ENCODE measurements around the gene KCNK4.

KCNK4 gene

GRCh38 chr11:64331569-64332371 is 40.7 kb downstream of the KCNK4 start:
- no peak for DNase-seq

- no peak for DNase-seq
Measured at GRCh38 chr11:64333556-64333955, 42.5 kb downstream of the KCNK4 start.

- DNase-seq = peak in 1 of 2 experiments; percentile 35
Measured at GRCh38 chr11:64334764-64335735, 43.9 kb downstream of the KCNK4 start.

GRCh38 chr11:64337538-64338249 is 46.6 kb downstream of the KCNK4 start:
- DNase-seq = no peak

- no peak for DNase-seq
Measured at GRCh38 chr11:64338716-64339115, 47.6 kb downstream of the KCNK4 start.

- DNase-seq = no peak
Measured at GRCh38 chr11:64339286-64339685, 48.2 kb downstream of the KCNK4 start.

- DNase-seq = no peak
Measured at GRCh38 chr11:64339754-64340408, 48.8 kb downstream of the KCNK4 start, which contains the start of gene CCDC88B. TSS of gene CCDC88B (plus strand) at chr11:64340204. CDS start at chr11:64340267, 63 bp downstream.

- no peak for DNase-seq
Measured at GRCh38 chr11:64340671-64341335, 49.7 kb downstream of the KCNK4 start.

GRCh38 chr11:64341429-64341828 is 50.3 kb downstream of the KCNK4 start:
- no peak for DNase-seq

GRCh38 chr11:64341851-64342791 is 51.0 kb downstream of the KCNK4 start:
- DNase-seq = no peak

- no peak for DNase-seq
Measured at GRCh38 chr11:64342869-64343745, 52.0 kb downstream of the KCNK4 start.

GRCh38 chr11:64343767-64344559 is 52.9 kb downstream of the KCNK4 start:
- DNase-seq = no peak

GRCh38 chr11:64344787-64345186 is 53.7 kb downstream of the KCNK4 start:
- no peak for DNase-seq

GRCh38 chr11:64347193-64347867 is 56.2 kb downstream of the KCNK4 start:
- no peak for DNase-seq

GRCh38 chr11:64348383-64349024 is 57.4 kb downstream of the KCNK4 start:
- DNase-seq = no peak

- DNase-seq = no peak
Measured at GRCh38 chr11:64349025-64349387, 57.9 kb downstream of the KCNK4 start.

- no peak for DNase-seq
Measured at GRCh38 chr11:64349404-64349803, 58.3 kb downstream of the KCNK4 start.
